HepG2 (cell line): ENCODE data around the gene SEC61B. TPM values are rescaled to one million over a fixed set of nuclear protein-coding genes. Genes with fewer than 3 reads are reported as not detected.

Source experiments
- SNAPC2 ChIP-seq: sonication (generic); formaldehyde crosslinking; IDR thresholded peaks from 2 replicates; pipeline ENCODE4 v1.8.1; 2022; ENCODE audit warnings: mild to moderate bottlenecking, missing genetic modification reagents
- ZFP36L1 ChIP-seq: sonication (generic); formaldehyde crosslinking; IDR thresholded peaks from 2 replicates; pipeline ENCODE4 v1.8.0; 2022; ENCODE audit warnings: mild to moderate bottlenecking, missing genetic modification reagents, moderate library complexity
- ZNF354B ChIP-seq: sonication (generic); formaldehyde crosslinking; IDR thresholded peaks from 2 replicates; pipeline ENCODE4 v1.8.0; 2022; ENCODE audit warnings: mild to moderate bottlenecking, missing genetic modification reagents
- polyA plus RNA-seq, 8 experiments: library from polyadenylated mRNA; depleted of rRNA in 3 of 8; stranded (reverse) in 7 of 8; unstranded in 1 of 8; fragments of >200 nt; fragmentation: Illumina TruSeq in 4 of 8; extraction: Trizol in 4 of 8; gene quantifications; 2 replicates each; pipeline versions ENCODE4 v1.2.1 to v1.2.3, GENCODE V29; 2011 to 2016; ENCODE audit warnings: low read depth in 4 of 8, missing spikeins in 1 of 8, mixed read lengths in 1 of 8; ENCODE audit not compliant: insufficient read depth in 1 of 8
- total RNA-seq, 5 experiments: library from RNA; depleted of rRNA; stranded (reverse); fragments of >200 nt; fragmentation: Illumina TruSeq; extraction: Trizol; gene quantifications; 2 replicates each; pipeline ENCODE4 v1.2.3, GENCODE V29; 2016; ENCODE audit warnings: low read depth in 1 of 5
- TF ChIP-seq, protein P1 (sequence below): sonication (generic); formaldehyde crosslinking; IDR thresholded peaks from 2 replicates; pipeline ENCODE4 v1.4.0; 2020; ENCODE audit warnings: mild to moderate bottlenecking, missing genetic modification reagents, borderline replicate concordance
- TF ChIP-seq, protein P2 (sequence below): sonication (generic); formaldehyde crosslinking; IDR thresholded peaks from 2 replicates; pipeline ENCODE4 v1.5.0; 2020; ENCODE audit warnings: missing genetic modification reagents

The SEC61B gene
- total and polyA plus RNA-seq, 2 of the 13 experiments (the other 11 are each of a cell fraction or from before 2014, with no cell fraction given): 191 to 368 TPM

GRCh38 chr9:99221266-99221620 is 839 bp upstream of the SEC61B start (continued):
- TF ChIP-seq, protein P1, sequence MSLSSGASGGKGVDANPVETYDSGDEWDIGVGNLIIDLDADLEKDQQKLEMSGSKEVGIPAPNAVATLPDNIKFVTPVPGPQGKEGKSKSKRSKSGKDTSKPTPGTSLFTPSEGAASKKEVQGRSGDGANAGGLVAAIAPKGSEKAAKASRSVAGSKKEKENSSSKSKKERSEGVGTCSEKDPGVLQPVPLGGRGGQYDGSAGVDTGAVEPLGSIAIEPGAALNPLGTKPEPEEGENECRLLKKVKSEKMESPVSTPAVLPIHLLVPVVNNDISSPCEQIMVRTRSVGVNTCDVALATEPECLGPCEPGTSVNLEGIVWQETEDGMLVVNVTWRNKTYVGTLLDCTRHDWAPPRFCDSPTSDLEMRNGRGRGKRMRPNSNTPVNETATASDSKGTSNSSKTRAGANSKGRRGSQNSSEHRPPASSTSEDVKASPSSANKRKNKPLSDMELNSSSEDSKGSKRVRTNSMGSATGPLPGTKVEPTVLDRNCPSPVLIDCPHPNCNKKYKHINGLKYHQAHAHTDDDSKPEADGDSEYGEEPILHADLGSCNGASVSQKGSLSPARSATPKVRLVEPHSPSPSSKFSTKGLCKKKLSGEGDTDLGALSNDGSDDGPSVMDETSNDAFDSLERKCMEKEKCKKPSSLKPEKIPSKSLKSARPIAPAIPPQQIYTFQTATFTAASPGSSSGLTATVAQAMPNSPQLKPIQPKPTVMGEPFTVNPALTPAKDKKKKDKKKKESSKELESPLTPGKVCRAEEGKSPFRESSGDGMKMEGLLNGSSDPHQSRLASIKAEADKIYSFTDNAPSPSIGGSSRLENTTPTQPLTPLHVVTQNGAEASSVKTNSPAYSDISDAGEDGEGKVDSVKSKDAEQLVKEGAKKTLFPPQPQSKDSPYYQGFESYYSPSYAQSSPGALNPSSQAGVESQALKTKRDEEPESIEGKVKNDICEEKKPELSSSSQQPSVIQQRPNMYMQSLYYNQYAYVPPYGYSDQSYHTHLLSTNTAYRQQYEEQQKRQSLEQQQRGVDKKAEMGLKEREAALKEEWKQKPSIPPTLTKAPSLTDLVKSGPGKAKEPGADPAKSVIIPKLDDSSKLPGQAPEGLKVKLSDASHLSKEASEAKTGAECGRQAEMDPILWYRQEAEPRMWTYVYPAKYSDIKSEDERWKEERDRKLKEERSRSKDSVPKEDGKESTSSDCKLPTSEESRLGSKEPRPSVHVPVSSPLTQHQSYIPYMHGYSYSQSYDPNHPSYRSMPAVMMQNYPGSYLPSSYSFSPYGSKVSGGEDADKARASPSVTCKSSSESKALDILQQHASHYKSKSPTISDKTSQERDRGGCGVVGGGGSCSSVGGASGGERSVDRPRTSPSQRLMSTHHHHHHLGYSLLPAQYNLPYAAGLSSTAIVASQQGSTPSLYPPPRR (CRISPR knock-in tag): 0 out of 2 replicates have a peak, but pooled peaks have one; percentile 30
- TF ChIP-seq ZFP36L1 (CRISPR knock-in tag): 0 out of 2 replicates have a peak, but pooled peaks have one; percentile 0
- TF ChIP-seq, protein P2, sequence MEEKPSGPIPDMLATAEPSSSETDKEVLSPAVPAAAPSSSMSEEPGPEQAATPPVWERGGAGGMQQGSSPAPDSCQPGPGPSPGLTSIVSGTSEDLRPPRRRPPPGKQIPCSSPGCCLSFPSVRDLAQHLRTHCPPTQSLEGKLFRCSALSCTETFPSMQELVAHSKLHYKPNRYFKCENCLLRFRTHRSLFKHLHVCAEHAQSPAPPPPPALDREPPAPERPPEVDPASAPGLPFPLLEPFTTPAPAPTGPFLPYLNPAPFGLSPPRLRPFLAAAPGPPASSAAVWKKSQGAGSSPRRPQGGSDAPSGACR (CRISPR knock-in tag): no peak
- TF ChIP-seq ZNF354B: 0 out of 2 replicates have a peak, but pooled peaks have one; percentile 38
- peak; percentile 57; the same call in 1 of the 2 replicates for TF ChIP-seq SNAPC2 (CRISPR knock-in tag)
